NCI-H345 (cell line): ENCODE measurements around the gene TEX12.

ENCODE experiments used
- DNase-seq: peaks from one replicate; lab custom pipeline; 2025; lab: John Stamatoyannopoulos, UW

The TEX12 gene

DNA sequence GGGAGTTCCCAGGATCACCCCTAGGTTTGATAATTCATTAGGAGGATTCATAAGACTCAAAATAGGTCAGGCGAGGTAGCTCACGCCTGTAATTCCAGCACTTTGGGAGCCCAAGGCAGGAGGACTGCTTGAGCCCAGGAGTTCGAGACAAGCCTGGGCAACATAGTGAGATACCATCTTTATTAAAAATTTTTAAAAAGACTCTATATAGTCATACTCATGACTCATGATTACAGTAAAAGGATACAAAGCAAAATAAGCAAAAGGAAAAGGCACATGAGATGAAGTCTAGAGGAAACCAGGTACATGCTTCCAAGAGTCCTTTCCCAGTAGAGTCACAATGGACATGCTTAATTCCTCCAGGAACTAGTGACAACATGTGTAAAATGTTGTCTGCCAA lies 45.1 kb downstream of the TEX12 start:
- DNase-seq, result no peak

DNA sequence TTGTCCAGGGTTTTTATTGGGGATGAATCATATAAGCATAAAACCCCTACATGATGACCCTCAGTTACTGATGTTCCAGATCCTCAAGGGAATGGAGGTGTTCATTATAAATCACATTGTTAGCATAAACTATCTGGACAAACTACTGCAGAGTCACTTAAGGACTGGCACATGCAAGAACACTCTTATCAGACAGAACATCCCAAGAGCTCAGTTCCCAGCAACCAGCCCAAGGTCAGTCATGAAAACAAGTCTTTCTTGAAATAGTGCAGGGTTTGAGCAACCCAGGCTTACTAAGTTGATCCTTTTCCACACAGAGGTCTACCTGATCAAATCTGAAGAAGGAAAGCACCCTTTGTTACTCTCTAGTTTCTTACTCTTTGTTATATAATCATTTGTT lies 45.5 kb downstream of the TEX12 start:
- no peak for DNase-seq

- DNase-seq, result no peak
Observed at GRCh38 chr11:112213753-112214152, 46.6 kb downstream of the TEX12 start.

DNA sequence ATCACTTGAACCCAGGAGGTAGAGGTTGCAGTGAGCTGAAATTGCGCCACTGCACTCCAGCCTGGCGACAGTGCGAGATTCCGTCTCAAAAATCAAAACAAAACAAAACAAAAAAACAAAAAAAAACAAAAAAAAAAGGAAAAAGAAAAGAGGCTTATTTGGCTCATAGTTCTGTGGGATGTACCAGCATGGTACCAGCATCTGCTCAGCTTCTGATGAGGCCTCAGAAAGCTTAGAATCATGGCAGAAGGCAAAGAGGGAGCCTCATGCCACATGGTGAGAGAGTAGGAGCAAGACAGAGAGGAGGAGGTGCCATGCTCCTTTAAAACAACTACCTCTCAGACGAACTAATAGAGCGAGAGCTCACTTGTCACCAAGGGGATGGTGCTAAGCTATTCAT lies 48.4 kb downstream of the TEX12 start:
- DNase-seq, result no peak

DNA sequence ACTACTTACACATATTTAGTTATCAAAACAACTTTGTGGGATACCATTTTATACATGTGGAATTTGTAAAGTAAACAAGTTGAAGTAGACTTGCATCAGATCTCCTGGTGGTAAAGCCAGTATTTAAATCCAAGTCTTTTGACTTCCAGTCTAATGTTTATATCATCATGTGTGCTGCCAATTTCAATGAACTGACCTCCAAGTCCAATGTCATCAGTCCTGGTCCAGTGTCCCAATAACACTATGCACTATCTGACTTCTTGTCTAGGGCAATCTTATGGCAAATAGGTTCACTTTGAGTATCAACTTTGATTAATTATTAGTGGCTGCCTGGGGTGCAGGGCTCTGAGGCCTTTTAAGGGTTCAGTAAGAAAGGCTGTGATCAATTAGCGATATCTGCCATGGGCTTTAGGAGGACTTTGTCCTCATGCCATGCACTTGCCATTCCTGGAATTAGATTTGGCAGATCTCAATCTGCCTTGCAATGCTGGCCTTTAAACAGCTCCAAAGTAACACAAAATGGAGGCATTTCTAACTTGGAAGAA lies 49.5 kb downstream of the TEX12 start:
- DNase-seq, result no peak

GRCh38 chr11:112219476-112220232 lies 52.5 kb downstream of the TEX12 start:
- DNase-seq, result peak; percentile 78

GRCh38 chr11:112221274-112221835 lies 54.2 kb downstream of the TEX12 start:
- no peak for DNase-seq
